SK-N-SH (cell line): ENCODE data around the gene CRNN. TPM values are rescaled to one million over a fixed set of nuclear protein-coding genes. Genes with fewer than 3 reads are reported as not detected.

Source experiments
- CTCF ChIA-PET: fragments of 300-600, 350-600 bp; formaldehyde crosslinking; extraction: SDS; loops from one replicate; lab custom pipeline; 2021; lab: Yijun Ruan, JAX
- POLR2A ChIA-PET: fragments of 350-600 bp; sonication (Branson Sonifier 250); formaldehyde crosslinking; extraction: SDS; loops from one replicate; lab custom pipeline; 2020; ENCODE audit warnings: antibody characterized with exemption, inconsistent platforms; lab: Yijun Ruan, JAX
- DNase-seq: peaks from one replicate; pipeline ENCODE4 v3.0.0; 2012
- H2AFZ ChIP-seq: fragments of 200-600 bp; sonication (generic); 2 replicates; pipeline ENCODE4 v1.8.1; 2016; ENCODE audit warnings: antibody characterized with exemption, mild to moderate bottlenecking, low read depth
- H3F3A ChIP-seq: fragments of 200-600 bp; sonication (generic); replicated peaks from 2 replicates; pipeline ENCODE3; 2016; ENCODE audit warnings: antibody characterized with exemption, mild to moderate bottlenecking; ENCODE audit not compliant: insufficient read depth
- H3K27ac ChIP-seq, 2 experiments: fragments of 200-500 bp in 1 of 2; fragments of 200-600 bp in 1 of 2; sonication (Bioruptor generic) in 1 of 2; sonication (generic), shearing (Covaris generic) in 1 of 2; 2 replicates each; pipeline versions ENCODE4 v1.5.1 to v1.6.1; 2014 to 2016; ENCODE audit warnings: low read depth in 2 of 2, inconsistent platforms in 1 of 2, low read length in 1 of 2, mild to moderate bottlenecking in 1 of 2, mixed read lengths in 1 of 2
- H3K27me3 ChIP-seq: fragments of 200-600 bp; sonication (generic), shearing (Covaris generic); 2 replicates; pipeline ENCODE4 v1.6.1; 2016; ENCODE audit warnings: mixed run types; ENCODE audit not compliant: insufficient read depth
- H3K36me3 ChIP-seq, 2 experiments: fragments of 200-500 bp in 1 of 2; fragments of 200-600 bp in 1 of 2; sonication (Bioruptor generic) in 1 of 2; sonication (generic) in 1 of 2; replicated peaks in 1 of 2; 2 replicates each; pipeline versions ENCODE3 to v1.5.1; 2014 to 2016; ENCODE audit warnings: low read length in 1 of 2, mild to moderate bottlenecking in 1 of 2; ENCODE audit not compliant: insufficient read depth in 2 of 2, control insufficient read depth in 1 of 2
- H3K4me1 ChIP-seq, 2 experiments: fragments of 200-500 bp in 1 of 2; fragments of 200-600 bp in 1 of 2; sonication (Bioruptor generic) in 1 of 2; sonication (generic), shearing (Covaris generic) in 1 of 2; 2 replicates each; pipeline versions ENCODE4 v1.5.1 to v1.6.1; 2014 to 2016; ENCODE audit warnings: low read depth in 1 of 2, low read length in 1 of 2, mixed run types in 1 of 2; ENCODE audit not compliant: insufficient read depth in 2 of 2, control insufficient read depth in 1 of 2
- H3K4me2 ChIP-seq: fragments of 200-600 bp; sonication (generic), shearing (Covaris generic); 2 replicates; pipeline ENCODE4 v1.6.1; 2017; ENCODE audit warnings: mixed run types
- H3K4me3 ChIP-seq, 2 experiments: fragments of 200-500 bp in 1 of 2; fragments of 200-600 bp in 1 of 2; sonication (Bioruptor generic) in 1 of 2; sonication (generic), shearing (Covaris generic) in 1 of 2; 2 replicates each; pipeline versions ENCODE4 v1.5.1 to v1.8.1; 2014 to 2016; ENCODE audit warnings: low read depth in 2 of 2, inconsistent platforms in 1 of 2, low read length in 1 of 2, mild to moderate bottlenecking in 1 of 2, mixed read lengths in 1 of 2, moderate library complexity in 1 of 2
- H3K79me2 ChIP-seq: fragments of 200-600 bp; sonication (generic); 2 replicates; pipeline ENCODE4 v1.8.1; 2017; ENCODE audit warnings: mild to moderate bottlenecking; ENCODE audit not compliant: insufficient read depth
- H3K9ac ChIP-seq: fragments of 200-600 bp; sonication (generic); 2 replicates; pipeline ENCODE4 v1.6.1; 2017; ENCODE audit warnings: mixed run types
- H3K9me2 ChIP-seq: fragments of 200-600 bp; sonication (generic); 2 replicates; pipeline ENCODE4 v1.6.1; 2017; ENCODE audit warnings: mixed run types
- H3K9me3 ChIP-seq: fragments of 200-600 bp; sonication (generic); 2 replicates; pipeline ENCODE4 v1.6.1; 2017; ENCODE audit warnings: mixed run types, mild to moderate bottlenecking, moderate library complexity
- H4K20me1 ChIP-seq: fragments of 200-600 bp; sonication (generic); 2 replicates; pipeline ENCODE4 v1.6.1; 2017; ENCODE audit warnings: mild to moderate bottlenecking, mixed run types; ENCODE audit not compliant: insufficient read depth
- EP300 ChIP-seq, 2 experiments: IDR thresholded peaks; 2 replicates each; pipeline versions ENCODE4 v1.4.0 to v1.6.1; 2012; ENCODE audit warnings: borderline replicate concordance in 1 of 2, low read depth in 1 of 2, low read length in 1 of 2
- EZH2phosphoT487 ChIP-seq: fragments of 200-600 bp; sonication (generic); IDR thresholded peaks from 2 replicates; pipeline ENCODE4 v1.6.1; 2017; ENCODE audit warnings: low read depth, mixed run types, mild to moderate bottlenecking, antibody characterized with exemption, moderate library complexity, borderline replicate concordance
- FOSL2 ChIP-seq: IDR thresholded peaks from 2 replicates; pipeline ENCODE4 v1.4.0; 2012; ENCODE audit warnings: low read depth, mild to moderate bottlenecking, moderate library complexity, borderline replicate concordance
- FOXJ3 ChIP-seq: sonication (generic); formaldehyde crosslinking; IDR thresholded peaks from 2 replicates; pipeline ENCODE4 v1.5.1; 2020; ENCODE audit warnings: mild to moderate bottlenecking, missing genetic modification reagents
- FOXM1 ChIP-seq: IDR thresholded peaks from 2 replicates; pipeline ENCODE4 v1.4.0; 2012; ENCODE audit warnings: low read depth, mild to moderate bottlenecking
- GABPA ChIP-seq: IDR thresholded peaks from 2 replicates; pipeline ENCODE4 v1.4.0; 2012; ENCODE audit warnings: low read depth, mild to moderate bottlenecking
- GATA2 ChIP-seq: sonication (generic); formaldehyde crosslinking; IDR thresholded peaks from 2 replicates; pipeline ENCODE4 v1.5.0; 2020; ENCODE audit warnings: mild to moderate bottlenecking, missing genetic modification reagents
- JUND ChIP-seq: IDR thresholded peaks from 2 replicates; pipeline ENCODE4 v1.4.0; 2012
- NRF1 ChIP-seq: IDR thresholded peaks from 2 replicates; pipeline ENCODE4 v1.6.1; 2012; ENCODE audit warnings: low read depth, mild to moderate bottlenecking, low read length
- POLR2AphosphoS5 ChIP-seq: IDR thresholded peaks from 2 replicates; pipeline ENCODE4 v1.6.1; 2012; ENCODE audit warnings: low read depth, low read length
- RAD21 ChIP-seq: IDR thresholded peaks from 2 replicates; pipeline ENCODE4 v1.6.1; 2012; ENCODE audit warnings: mild to moderate bottlenecking, low read length
- RFX5 ChIP-seq: IDR thresholded peaks from 2 replicates; pipeline ENCODE4 v1.6.1; 2012; ENCODE audit warnings: mild to moderate bottlenecking, improper control_type of control experiment, low read length
- RXRA ChIP-seq: IDR thresholded peaks from 2 replicates; pipeline ENCODE4 v1.4.0; 2012; ENCODE audit warnings: low read depth, mild to moderate bottlenecking, borderline replicate concordance
- TAF1 ChIP-seq: IDR thresholded peaks from 2 replicates; pipeline ENCODE4 v1.6.1; 2012; ENCODE audit warnings: low read depth, mild to moderate bottlenecking, low read length, moderate library complexity, borderline replicate concordance
- TCF12 ChIP-seq: IDR thresholded peaks from 2 replicates; pipeline ENCODE4 v1.4.0; 2012
- YY1 ChIP-seq: IDR thresholded peaks from 2 replicates; pipeline ENCODE4 v1.4.0; 2012; ENCODE audit warnings: low read depth, mild to moderate bottlenecking
- WGBS: methylation state at CpG from one replicate; pipeline ENCODE4 v1.1.6; 2017; ENCODE audit warnings: low lambda C conversion rate; 5-methylcytosine and 5-hydroxymethylcytosine counted together
- polyA plus RNA-seq, 3 experiments: library from polyadenylated mRNA; depleted of rRNA; stranded (reverse); fragments of >200 nt; gene quantifications; 2 replicates each; pipeline ENCODE4 v1.2.3, GENCODE V29; 2012
- TF ChIP-seq, protein P1 (sequence below): fragments of 150-350 bp; IDR thresholded peaks from 2 replicates; pipeline ENCODE4 v1.6.1; 2016; ENCODE audit warnings: mild to moderate bottlenecking, low read depth, low read length
- TF ChIP-seq, protein P2 (sequence below): fragments of 150-350 bp; IDR thresholded peaks from 2 replicates; pipeline ENCODE4 v1.6.1; 2017; ENCODE audit warnings: antibody characterized with exemption, low read length, low read depth, borderline replicate concordance
- TF ChIP-seq, protein P3 (sequence below): IDR thresholded peaks from 2 replicates; pipeline ENCODE4 v1.4.0; 2012; ENCODE audit warnings: low read depth
- TF ChIP-seq, protein P4 (sequence below): fragments of 200-600 bp; sonication (generic); IDR thresholded peaks from 2 replicates; pipeline ENCODE4 v1.6.1; 2017; ENCODE audit warnings: antibody characterized with exemption, mild to moderate bottlenecking, moderate library complexity
- TF ChIP-seq, protein P5 (sequence below): IDR thresholded peaks from 2 replicates; pipeline ENCODE4 v1.4.0; 2012; ENCODE audit warnings: low read depth, borderline replicate concordance

Gene CRNN
- polyA plus RNA-seq, 1 of the 3 experiments (the other 2 are of a cell fraction): not detected

DNA sequence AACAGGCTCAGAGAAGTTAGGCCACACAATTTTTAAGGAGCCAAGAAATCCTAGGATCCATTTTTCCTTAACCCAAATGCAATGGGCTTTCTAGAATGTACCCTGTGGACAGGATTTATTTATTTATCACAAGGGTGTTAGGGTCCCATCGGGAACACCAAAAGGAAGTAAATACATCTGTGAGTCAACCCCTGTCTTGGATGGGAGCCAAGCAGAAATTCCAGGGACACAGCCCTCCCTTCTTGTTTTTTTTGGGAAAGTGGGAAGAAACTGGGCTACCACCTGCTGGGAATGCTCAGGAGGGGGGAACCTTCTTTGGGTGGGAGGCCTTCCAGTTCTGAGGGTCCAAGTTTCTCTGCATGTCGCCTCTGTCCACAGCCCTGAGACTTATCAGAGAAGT lies 1.3 kb downstream of the CRNN start:
- ChIA-PET POLR2A (no interaction called here), CTCF (interaction anchor here (1.5 kb wide), 1 partner anchor 46 kb away, joined by 4 read pairs; no protein-coding TSS in a partner anchor)
- H4K20me1 ChIP-seq: no peaks in the 10 kb centered on the region
- no peak overlapping the region for H3K9ac ChIP-seq
- no peak overlapping the region for H3K4me2 ChIP-seq
- H3K27ac ChIP-seq: no peak overlapping the region
- no peaks in the 10 kb centered on the region for H3K4me1 ChIP-seq
- TF ChIP-seq RFX5 (no peak), GABPA (no peak)
- 3% methylated on average over 2 of the region's 2 CpGs for WGBS
- no peak overlapping the region for H2AFZ ChIP-seq
- H3K9me2 ChIP-seq: no peaks in the 10 kb centered on the region
- H3K36me3 ChIP-seq: no peaks in the 10 kb centered on the region
- no peak overlapping the region for H3K4me3 ChIP-seq
- H3K9me3 ChIP-seq: no peaks in the 10 kb centered on the region
- H3K27me3 ChIP-seq: peaks cover 7% of the 10 kb centered on the region
- no peaks in the 10 kb centered on the region for H3K79me2 ChIP-seq
- DNase-seq: no peak
- no peaks in the 10 kb centered on the region for H3F3A ChIP-seq

DNA sequence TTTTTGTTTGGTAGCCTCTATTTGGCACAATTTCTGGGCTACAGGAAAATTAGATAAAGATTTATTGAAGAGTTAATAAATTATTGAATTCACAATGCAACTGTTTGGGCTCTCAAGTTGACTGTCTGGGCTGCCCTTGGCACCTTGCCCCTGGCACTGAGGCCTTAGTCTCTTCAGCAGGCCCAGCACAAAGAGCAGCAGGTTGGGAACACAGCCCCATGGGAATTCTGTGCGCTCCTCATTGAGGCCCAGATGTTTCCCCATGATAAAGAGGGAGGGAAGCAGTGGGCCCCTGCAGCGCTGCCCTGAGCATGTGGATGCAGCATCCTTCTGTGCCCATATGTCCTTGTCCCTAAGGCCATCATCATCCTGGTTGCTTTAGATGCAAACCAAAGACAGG lies 2.9 kb downstream of the CRNN start:
- Histone ChIP-seq H3K79me2 (no peaks in the 10 kb centered on the region), H3K27ac (no peak overlapping the region), H2AFZ (no peak overlapping the region), H3K27me3 (peaks cover 10% of the 10 kb centered on the region; the same call in 1 of the 2 replicates), H3K36me3 (no peaks in the 10 kb centered on the region), H3K9ac (no peak overlapping the region), H3K9me2 (no peaks in the 10 kb centered on the region), H3K4me2 (no peak overlapping the region), H3K4me1 (no peaks in the 10 kb centered on the region), H3K4me3 (no peak overlapping the region), H3K9me3 (no peaks in the 10 kb centered on the region), H4K20me1 (no peaks in the 10 kb centered on the region), H3F3A (no peaks in the 10 kb centered on the region)
- no peak for DNase-seq
- ChIA-PET CTCF (interaction anchor here (0.8 kb wide), 1 partner anchor 12 kb away, joined by 3 read pairs; no protein-coding TSS in a partner anchor), POLR2A (no interaction called here)
- no peak for TF ChIP-seq RAD21
- no peak for TF ChIP-seq NRF1
- no peak for TF ChIP-seq GATA2 (CRISPR knock-in tag)
- no peak for TF ChIP-seq FOSL2
- no peak for TF ChIP-seq RXRA
- TF ChIP-seq EZH2phosphoT487: no peak
- TF ChIP-seq TCF12: no peak
- TF ChIP-seq RFX5: no peak
- TF ChIP-seq, protein P1, sequence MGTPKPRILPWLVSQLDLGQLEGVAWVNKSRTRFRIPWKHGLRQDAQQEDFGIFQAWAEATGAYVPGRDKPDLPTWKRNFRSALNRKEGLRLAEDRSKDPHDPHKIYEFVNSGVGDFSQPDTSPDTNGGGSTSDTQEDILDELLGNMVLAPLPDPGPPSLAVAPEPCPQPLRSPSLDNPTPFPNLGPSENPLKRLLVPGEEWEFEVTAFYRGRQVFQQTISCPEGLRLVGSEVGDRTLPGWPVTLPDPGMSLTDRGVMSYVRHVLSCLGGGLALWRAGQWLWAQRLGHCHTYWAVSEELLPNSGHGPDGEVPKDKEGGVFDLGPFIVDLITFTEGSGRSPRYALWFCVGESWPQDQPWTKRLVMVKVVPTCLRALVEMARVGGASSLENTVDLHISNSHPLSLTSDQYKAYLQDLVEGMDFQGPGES: no peak
- TF ChIP-seq, protein P2, sequence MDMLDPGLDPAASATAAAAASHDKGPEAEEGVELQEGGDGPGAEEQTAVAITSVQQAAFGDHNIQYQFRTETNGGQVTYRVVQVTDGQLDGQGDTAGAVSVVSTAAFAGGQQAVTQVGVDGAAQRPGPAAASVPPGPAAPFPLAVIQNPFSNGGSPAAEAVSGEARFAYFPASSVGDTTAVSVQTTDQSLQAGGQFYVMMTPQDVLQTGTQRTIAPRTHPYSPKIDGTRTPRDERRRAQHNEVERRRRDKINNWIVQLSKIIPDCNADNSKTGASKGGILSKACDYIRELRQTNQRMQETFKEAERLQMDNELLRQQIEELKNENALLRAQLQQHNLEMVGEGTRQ: no peak
- TF ChIP-seq, protein P3, sequence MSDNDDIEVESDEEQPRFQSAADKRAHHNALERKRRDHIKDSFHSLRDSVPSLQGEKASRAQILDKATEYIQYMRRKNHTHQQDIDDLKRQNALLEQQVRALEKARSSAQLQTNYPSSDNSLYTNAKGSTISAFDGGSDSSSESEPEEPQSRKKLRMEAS: no peak
- no peak for TF ChIP-seq EP300 (IDR thresholded peaks at IDR 0.05; ENCODE audit: borderline replicate concordance in 1 of 2, low read depth in 1 of 2, low read length in 1 of 2)
- TF ChIP-seq, protein P4, sequence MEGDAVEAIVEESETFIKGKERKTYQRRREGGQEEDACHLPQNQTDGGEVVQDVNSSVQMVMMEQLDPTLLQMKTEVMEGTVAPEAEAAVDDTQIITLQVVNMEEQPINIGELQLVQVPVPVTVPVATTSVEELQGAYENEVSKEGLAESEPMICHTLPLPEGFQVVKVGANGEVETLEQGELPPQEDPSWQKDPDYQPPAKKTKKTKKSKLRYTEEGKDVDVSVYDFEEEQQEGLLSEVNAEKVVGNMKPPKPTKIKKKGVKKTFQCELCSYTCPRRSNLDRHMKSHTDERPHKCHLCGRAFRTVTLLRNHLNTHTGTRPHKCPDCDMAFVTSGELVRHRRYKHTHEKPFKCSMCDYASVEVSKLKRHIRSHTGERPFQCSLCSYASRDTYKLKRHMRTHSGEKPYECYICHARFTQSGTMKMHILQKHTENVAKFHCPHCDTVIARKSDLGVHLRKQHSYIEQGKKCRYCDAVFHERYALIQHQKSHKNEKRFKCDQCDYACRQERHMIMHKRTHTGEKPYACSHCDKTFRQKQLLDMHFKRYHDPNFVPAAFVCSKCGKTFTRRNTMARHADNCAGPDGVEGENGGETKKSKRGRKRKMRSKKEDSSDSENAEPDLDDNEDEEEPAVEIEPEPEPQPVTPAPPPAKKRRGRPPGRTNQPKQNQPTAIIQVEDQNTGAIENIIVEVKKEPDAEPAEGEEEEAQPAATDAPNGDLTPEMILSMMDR: no peak
- no peak for TF ChIP-seq FOXJ3
- no peak for TF ChIP-seq YY1
- no peak for TF ChIP-seq JUND
- TF ChIP-seq FOXM1: no peak
- TF ChIP-seq, protein P5, sequence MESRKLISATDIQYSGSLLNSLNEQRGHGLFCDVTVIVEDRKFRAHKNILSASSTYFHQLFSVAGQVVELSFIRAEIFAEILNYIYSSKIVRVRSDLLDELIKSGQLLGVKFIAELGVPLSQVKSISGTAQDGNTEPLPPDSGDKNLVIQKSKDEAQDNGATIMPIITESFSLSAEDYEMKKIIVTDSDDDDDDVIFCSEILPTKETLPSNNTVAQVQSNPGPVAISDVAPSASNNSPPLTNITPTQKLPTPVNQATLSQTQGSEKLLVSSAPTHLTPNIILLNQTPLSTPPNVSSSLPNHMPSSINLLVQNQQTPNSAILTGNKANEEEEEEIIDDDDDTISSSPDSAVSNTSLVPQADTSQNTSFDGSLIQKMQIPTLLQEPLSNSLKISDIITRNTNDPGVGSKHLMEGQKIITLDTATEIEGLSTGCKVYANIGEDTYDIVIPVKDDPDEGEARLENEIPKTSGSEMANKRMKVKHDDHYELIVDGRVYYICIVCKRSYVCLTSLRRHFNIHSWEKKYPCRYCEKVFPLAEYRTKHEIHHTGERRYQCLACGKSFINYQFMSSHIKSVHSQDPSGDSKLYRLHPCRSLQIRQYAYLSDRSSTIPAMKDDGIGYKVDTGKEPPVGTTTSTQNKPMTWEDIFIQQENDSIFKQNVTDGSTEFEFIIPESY: no peak
- TF ChIP-seq TAF1: no peak
- TF ChIP-seq POLR2AphosphoS5: no peak
- no CpG with 5 or more reads among the region's 2 CpGs for WGBS
